Suprapubic skin (tissue), 4 donors: ENCODE results near the gene ZNF19. TPM values are rescaled to one million over a fixed set of nuclear protein-coding genes. Genes with fewer than 3 reads are reported as not detected.

ENCODE experiments used
- DNase-seq, 2 donors: peaks; one replicate each; pipeline ENCODE4 v3.0.0-alpha.2; 2019; ENCODE audit warnings: low spot score in 2 of 2
- H3K27ac ChIP-seq: fragments of 200-600 bp; sonication (generic); one replicate; pipeline ENCODE4 v1.5.1; 2019
- H3K27me3 ChIP-seq: fragments of 200-600 bp; sonication (generic); one replicate; pipeline ENCODE4 v1.5.1; 2019
- H3K36me3 ChIP-seq: fragments of 200-600 bp; sonication (generic); one replicate; pipeline ENCODE4 v1.5.1; 2019
- H3K4me1 ChIP-seq: fragments of 200-600 bp; sonication (generic); one replicate; pipeline ENCODE4 v1.5.1; 2019
- H3K4me3 ChIP-seq: fragments of 200-600 bp; sonication (generic); one replicate; pipeline ENCODE4 v1.5.1; 2019; ENCODE audit warnings: mild to moderate bottlenecking
- H3K9me3 ChIP-seq: fragments of 200-600 bp; sonication (generic); one replicate; pipeline ENCODE4 v1.5.1; 2019
- CTCF ChIP-seq, 2 donors: fragments of 200-600 bp in 1 of 2; fragments of 450-650 bp in 1 of 2; sonication (generic) in 1 of 2; IDR thresholded peaks; one replicate each; pipeline ENCODE4 v1.5.1; 2016 to 2019; ENCODE audit warnings: antibody characterized with exemption in 2 of 2, mild to moderate bottlenecking in 1 of 2, moderate library complexity in 1 of 2
- EP300 ChIP-seq: sonication (generic); formaldehyde crosslinking; IDR thresholded peaks from one replicate; pipeline ENCODE4 v1.6.1; 2017; ENCODE audit warnings: antibody characterized with exemption
- POLR2A ChIP-seq, 2 donors: fragments of 450-650 bp; IDR thresholded peaks; one replicate each; pipeline ENCODE4 v1.6.1; 2017; ENCODE audit warnings: antibody characterized with exemption in 2 of 2, mild to moderate bottlenecking in 2 of 2, moderate library complexity in 2 of 2
- POLR2AphosphoS5 ChIP-seq, 3 donors: sonication (generic); formaldehyde crosslinking; IDR thresholded peaks; one replicate each; pipeline ENCODE4 v1.6.1; 2017; ENCODE audit warnings: antibody characterized with exemption in 3 of 3
- WGBS: methylation state at CpG from one replicate; pipeline ENCODE4 v1.1.5; 2018; 5-methylcytosine and 5-hydroxymethylcytosine counted together
- total RNA-seq, 4 donors: library from RNA; depleted of rRNA; stranded (reverse); fragments of >200 nt; gene quantifications; one replicate each; pipeline ENCODE4 v1.1.0, GENCODE V29; 2016

ZNF19 gene
- total RNA-seq, 4 donors from 2014 or later, result 0.87 to 10.4 (median 5.3) TPM

- Histone ChIP-seq H3K36me3 (peaks cover 23% of the 10 kb centered on the region), H3K4me1 (peaks cover 20% of the 10 kb centered on the region), H3K27me3 (no peaks in the 10 kb centered on the region), H3K4me3 (no peak overlapping the region), H3K27ac (no peak overlapping the region), H3K9me3 (no peaks in the 10 kb centered on the region)
- DNase-seq, result no peak
- no peak for TF ChIP-seq EP300
- TF ChIP-seq POLR2A (IDR thresholded peaks at IDR 0.05), result no peak
- no peak for TF ChIP-seq CTCF (IDR thresholded peaks at IDR 0.05)
- TF ChIP-seq POLR2AphosphoS5 (IDR thresholded peaks at IDR 0.05), result no peak
Observed at GRCh38 chr16:71459510-71459909, 29.6 kb downstream of the ZNF19 start.

- Histone ChIP-seq H3K27ac (no peak overlapping the region), H3K9me3 (peaks cover 4% of the 10 kb centered on the region), H3K36me3 (peaks cover 50% of the 10 kb centered on the region), H3K4me1 (peaks cover 12% of the 10 kb centered on the region), H3K27me3 (no peaks in the 10 kb centered on the region), H3K4me3 (no peak overlapping the region)
- no peak for DNase-seq
- no peak for TF ChIP-seq POLR2A (IDR thresholded peaks at IDR 0.05)
- no peak for TF ChIP-seq EP300
- TF ChIP-seq POLR2AphosphoS5 (IDR thresholded peaks at IDR 0.05), result no peak
- TF ChIP-seq CTCF (IDR thresholded peaks at IDR 0.05), result no peak
- 93% methylated on average over 4 of the region's 4 CpGs for WGBS
Observed at GRCh38 chr16:71456801-71457200, 32.3 kb downstream of the ZNF19 start.

GRCh38 chr16:71453036-71453435 lies 36.1 kb downstream of the ZNF19 start:
- no peaks in the 10 kb centered on the region for H3K27me3 ChIP-seq
- DNase-seq, result no peak
- H3K4me1 ChIP-seq, result no peaks in the 10 kb centered on the region
- no peak overlapping the region for H3K27ac ChIP-seq
- no peak for TF ChIP-seq CTCF (IDR thresholded peaks at IDR 0.05)
- no peak for TF ChIP-seq POLR2A (IDR thresholded peaks at IDR 0.05)
- TF ChIP-seq EP300, result no peak
- no peak for TF ChIP-seq POLR2AphosphoS5 (IDR thresholded peaks at IDR 0.05)
- peaks cover 35% of the 10 kb centered on the region for H3K9me3 ChIP-seq
- no peak overlapping the region for H3K4me3 ChIP-seq
- peaks cover 88% of the 10 kb centered on the region for H3K36me3 ChIP-seq

GRCh38 chr16:71449020-71449419 lies 40.1 kb downstream of the ZNF19 start:
- H3K27me3 ChIP-seq, result no peaks in the 10 kb centered on the region
- H3K4me1 ChIP-seq, result no peaks in the 10 kb centered on the region
- no peak overlapping the region for H3K4me3 ChIP-seq
- DNase-seq, result no peak
- peaks cover 61% of the 10 kb centered on the region for H3K36me3 ChIP-seq
- H3K9me3 ChIP-seq, result peaks cover 72% of the 10 kb centered on the region
- TF ChIP-seq CTCF (IDR thresholded peaks at IDR 0.05) (no peak), EP300 (no peak), POLR2AphosphoS5 (IDR thresholded peaks at IDR 0.05) (no peak)
- no peak overlapping the region for H3K27ac ChIP-seq
- 100% methylated on average over 3 of the region's 3 CpGs for WGBS

GRCh38 chr16:71448274-71448866 lies 40.8 kb downstream of the ZNF19 start:
- Histone ChIP-seq H3K9me3 (peaks cover 75% of the 10 kb centered on the region), H3K27ac (no peak overlapping the region), H3K4me1 (no peaks in the 10 kb centered on the region), H3K36me3 (peaks cover 54% of the 10 kb centered on the region), H3K4me3 (no peak overlapping the region), H3K27me3 (no peaks in the 10 kb centered on the region)
- no peak for TF ChIP-seq EP300
- no peak for TF ChIP-seq POLR2AphosphoS5 (IDR thresholded peaks at IDR 0.05)
- TF ChIP-seq POLR2A (IDR thresholded peaks at IDR 0.05), result no peak
- TF ChIP-seq CTCF (IDR thresholded peaks at IDR 0.05), result no peak
- 96% methylated on average over 7 of the region's 7 CpGs for WGBS
- no peak for DNase-seq
